ENCODE data around the gene SSTR3.

SSTR3 gene

GRCh38 chr22:37167981-37168647 is 44.2 kb downstream of the SSTR3 start:
- ChIA-PET CTCF (interaction anchor here (1.1 to 8.9 kb wide), 6 partner anchors 7 to 31 kb away, joined by 3 to 83 read pairs (median 14); partner anchors contain the start of gene IL2RB), POLR2A (no interaction called here)

GRCh38 chr22:37167176-37167980 is 44.9 kb downstream of the SSTR3 start:
- ChIA-PET CTCF (interaction anchor here (0.7 to 8.9 kb wide), 16 partner anchors 8 to 293 kb away, joined by 3 to 83 read pairs (median 4); partner anchors contain the start of gene IL2RB), POLR2A (no interaction called here)
- DNase-seq (ENCODE audit: extremely low spot score): no peak
- no peak for TF ChIP-seq CTCF (IDR thresholded peaks at IDR 0.05; ENCODE audit: control extremely low read depth, extremely low read depth, low read depth, missing control alignments)

More at GRCh38 chr22:37167981-37168647, 44.2 kb downstream of the SSTR3 start:
- no peak for DNase-seq (ENCODE audit: extremely low spot score)
- no peak for TF ChIP-seq CTCF (IDR thresholded peaks at IDR 0.05; ENCODE audit: control extremely low read depth, extremely low read depth, low read depth, missing control alignments)

GRCh38 chr22:37166675-37167066 is 45.6 kb downstream of the SSTR3 start:
- peak; percentile 86 for TF ChIP-seq CTCF (IDR thresholded peaks at IDR 0.05; ENCODE audit: control extremely low read depth, extremely low read depth, low read depth, missing control alignments)
- CTCF ChIA-PET: interaction anchor here (0.7 to 8.9 kb wide), 19 partner anchors 9 to 293 kb away, joined by 3 to 83 read pairs (median 4); partner anchors contain the start of genes C1QTNF6 and IL2RB
- DNase-seq (ENCODE audit: extremely low spot score): peak; percentile 88
- POLR2A ChIA-PET: no interaction called here

GRCh38 chr22:37165940-37166674 is 46.2 kb downstream of the SSTR3 start:
- CTCF ChIA-PET: interaction anchor here (0.9 to 8.9 kb wide), 25 partner anchors 9 to 292 kb away, joined by 3 to 83 read pairs (median 4); partner anchors contain the start of genes C1QTNF6 and IL2RB
- DNase-seq (ENCODE audit: extremely low spot score): no peak
- no peak for TF ChIP-seq CTCF (IDR thresholded peaks at IDR 0.05; ENCODE audit: control extremely low read depth, extremely low read depth, low read depth, missing control alignments)
- POLR2A ChIA-PET: no interaction called here

- POLR2A ChIA-PET: interaction anchor here (3.4 kb wide), 1 partner anchor 15 kb away, joined by 16 read pairs; the partner anchor contains the start of gene IL2RB
- DNase-seq (ENCODE audit: extremely low spot score): no peak
- TF ChIP-seq CTCF (IDR thresholded peaks at IDR 0.05; ENCODE audit: control extremely low read depth, extremely low read depth, low read depth, missing control alignments): no peak
- CTCF ChIA-PET: interaction anchor here (0.9 to 8.9 kb wide), 19 partner anchors 8 to 293 kb away, joined by 3 to 83 read pairs (median 4); partner anchors contain the start of genes C1QTNF6 and IL2RB
Observed at GRCh38 chr22:37165066-37165465, 47.2 kb downstream of the SSTR3 start.

- CTCF ChIA-PET: interaction anchor here (0.8 to 8.9 kb wide), 9 partner anchors 8 to 96 kb away, joined by 3 to 83 read pairs (median 4); no protein-coding TSS in a partner anchor
- POLR2A ChIA-PET: interaction anchor here (3.4 kb wide), 1 partner anchor 15 kb away, joined by 16 read pairs; the partner anchor contains the start of gene IL2RB
- no peak for TF ChIP-seq CTCF (IDR thresholded peaks at IDR 0.05; ENCODE audit: control extremely low read depth, extremely low read depth, low read depth, missing control alignments)
- DNase-seq (ENCODE audit: extremely low spot score): no peak
Observed at GRCh38 chr22:37164505-37164887, 47.8 kb downstream of the SSTR3 start.
